ENCODE measurements around the gene SFTA2.

DNA sequence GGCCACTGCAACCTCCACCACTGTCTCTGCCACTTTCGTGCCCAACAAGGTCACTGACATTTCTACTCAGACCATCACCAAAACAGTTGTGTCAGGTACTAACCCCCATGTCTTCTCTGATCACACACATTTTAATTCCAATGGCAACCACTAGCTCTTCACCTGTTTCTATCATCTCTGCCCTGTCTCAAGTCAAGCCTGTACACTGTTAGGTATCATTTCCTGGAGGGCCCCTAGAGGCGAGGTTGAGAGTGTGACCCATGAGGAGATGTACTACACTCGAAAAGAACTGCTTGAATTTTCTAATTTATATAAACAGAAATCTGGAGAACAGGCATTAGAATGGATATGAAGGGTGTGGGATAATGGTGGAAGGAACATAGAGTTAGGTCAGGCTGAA, 34.2 kb upstream of the SFTA2 start:
- no peak for TF ChIP-seq EZH2phosphoT487 (IDR thresholded peaks at IDR 0.05; ENCODE audit: low read depth, severe bottlenecking, unreplicated experiment)
- TF ChIP-seq, protein P1, sequence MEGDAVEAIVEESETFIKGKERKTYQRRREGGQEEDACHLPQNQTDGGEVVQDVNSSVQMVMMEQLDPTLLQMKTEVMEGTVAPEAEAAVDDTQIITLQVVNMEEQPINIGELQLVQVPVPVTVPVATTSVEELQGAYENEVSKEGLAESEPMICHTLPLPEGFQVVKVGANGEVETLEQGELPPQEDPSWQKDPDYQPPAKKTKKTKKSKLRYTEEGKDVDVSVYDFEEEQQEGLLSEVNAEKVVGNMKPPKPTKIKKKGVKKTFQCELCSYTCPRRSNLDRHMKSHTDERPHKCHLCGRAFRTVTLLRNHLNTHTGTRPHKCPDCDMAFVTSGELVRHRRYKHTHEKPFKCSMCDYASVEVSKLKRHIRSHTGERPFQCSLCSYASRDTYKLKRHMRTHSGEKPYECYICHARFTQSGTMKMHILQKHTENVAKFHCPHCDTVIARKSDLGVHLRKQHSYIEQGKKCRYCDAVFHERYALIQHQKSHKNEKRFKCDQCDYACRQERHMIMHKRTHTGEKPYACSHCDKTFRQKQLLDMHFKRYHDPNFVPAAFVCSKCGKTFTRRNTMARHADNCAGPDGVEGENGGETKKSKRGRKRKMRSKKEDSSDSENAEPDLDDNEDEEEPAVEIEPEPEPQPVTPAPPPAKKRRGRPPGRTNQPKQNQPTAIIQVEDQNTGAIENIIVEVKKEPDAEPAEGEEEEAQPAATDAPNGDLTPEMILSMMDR (IDR thresholded peaks at IDR 0.05; ENCODE audit: poor library complexity), result no peak
